HG03025 (cell line): ENCODE results near the gene DOP1A.

Source experiments
- ATAC-seq: cut with Tn5 transposase; IDR thresholded peaks from one replicate; pipeline ENCODE4 v1.9.1; 2021; ENCODE audit warnings: mild to moderate bottlenecking, moderate library complexity; ENCODE audit not compliant: unreplicated experiment, low FRiP score

Gene DOP1A

GRCh38 chr6:83193747-83194566, 126.5 kb downstream of the DOP1A start:
- peak; percentile 13 for ATAC-seq

GRCh38 chr6:83198486-83199172, 131.2 kb downstream of the DOP1A start:
- no peak for ATAC-seq

GRCh38 chr6:83199173-83199862, 131.8 kb downstream of the DOP1A start:
- no peak for ATAC-seq

GRCh38 chr6:83199863-83200225, 132.4 kb downstream of the DOP1A start:
- no peak for ATAC-seq

GRCh38 chr6:83202031-83202430, 134.6 kb downstream of the DOP1A start:
- no peak for ATAC-seq

- peak; percentile 99 for ATAC-seq
These were observed 147.9 kb downstream of the DOP1A start for GRCh38 chr6:83215131-83216047.

- ATAC-seq, result no peak
These were observed 149.3 kb downstream of the DOP1A start for GRCh38 chr6:83216806-83217205.
